Neural progenitor cell (in vitro differentiated cells): ENCODE results near the gene CHRNA4. TPM values are rescaled to one million over a fixed set of nuclear protein-coding genes. Genes with fewer than 3 reads are reported as not detected.
A peak's percentile ranks its signal among the peaks of the same experiment; 100 is the strongest.
"Not testable (repeated sequence)": the region's sequence is repeated elsewhere in the genome, so short reads cannot be mapped to it uniquely, and the experiment has no call there.

Source experiments
- DNase-seq: peaks from one replicate; pipeline ENCODE4 v3.0.0-alpha.2; 2016; ENCODE audit warnings: low spot score
- H2AFZ ChIP-seq: fragments of 200-600 bp; sonication (generic); replicated peaks from 2 replicates; pipeline ENCODE4 v1.6.1; 2016; ENCODE audit warnings: antibody characterized with exemption
- H3F3A ChIP-seq: fragments of 200-600 bp; sonication (generic); 2 replicates; pipeline ENCODE4 v1.6.1; 2016; ENCODE audit warnings: antibody characterized with exemption, low read depth
- H3K27ac ChIP-seq: fragments of 200-600 bp; sonication (generic); 2 replicates; pipeline ENCODE4 v1.5.1; 2016; ENCODE audit warnings: mild to moderate bottlenecking
- H3K27me3 ChIP-seq: fragments of 200-600 bp; sonication (generic); 2 replicates; pipeline ENCODE4 v1.6.1; 2016; ENCODE audit warnings: mild to moderate bottlenecking, moderate library complexity
- H3K36me3 ChIP-seq: fragments of 200-600 bp; sonication (generic); 2 replicates; pipeline ENCODE4 v1.5.1; 2016
- H3K4me1 ChIP-seq: fragments of 200-600 bp; sonication (generic); 2 replicates; pipeline ENCODE4 v1.6.1; 2016; ENCODE audit warnings: mixed run types
- H3K4me2 ChIP-seq: fragments of 200-600 bp; sonication (generic); 2 replicates; pipeline ENCODE4 v1.6.1; 2016
- H3K4me3 ChIP-seq: fragments of 200-600 bp; sonication (generic); 2 replicates; pipeline ENCODE4 v1.5.1; 2016
- H3K79me2 ChIP-seq: fragments of 200-600 bp; sonication (generic); 2 replicates; pipeline ENCODE4 v1.6.1; 2016; ENCODE audit warnings: low read depth
- H3K9ac ChIP-seq: fragments of 200-600 bp; sonication (generic); 2 replicates; pipeline ENCODE4 v1.6.1; 2016
- H3K9me3 ChIP-seq: fragments of 200-600 bp; sonication (generic); 2 replicates; pipeline ENCODE4 v1.5.1; 2016; ENCODE audit warnings: low read depth
- H4K20me1 ChIP-seq: fragments of 200-600 bp; sonication (generic); 2 replicates; pipeline ENCODE4 v1.6.1; 2016; ENCODE audit warnings: low read depth
- H3K27ac Mint-ChIP-seq: 3 replicates; pipeline ENCODE4 v1.8.0; 2021; ENCODE audit warnings: mixed read lengths
- H3K27me3 Mint-ChIP-seq: 2 replicates; pipeline ENCODE4 v1.8.0; 2022; ENCODE audit warnings: low read depth, mild to moderate bottlenecking, inconsistent platforms, moderate library complexity, mixed read lengths; ENCODE audit not compliant: insufficient read depth
- H3K36me3 Mint-ChIP-seq: 3 replicates; pipeline ENCODE4 v1.8.0; 2021; ENCODE audit warnings: mixed read lengths
- H3K4me1 Mint-ChIP-seq: 3 replicates; pipeline ENCODE4 v1.8.0; 2021; ENCODE audit warnings: mixed read lengths
- H3K4me3 Mint-ChIP-seq: 3 replicates; pipeline ENCODE4 v1.8.0; 2021; ENCODE audit warnings: mild to moderate bottlenecking, moderate library complexity, mixed read lengths
- H3K9me3 Mint-ChIP-seq: 3 replicates; pipeline ENCODE4 v1.8.0; 2020; ENCODE audit warnings: mixed read lengths
- CTCF ChIP-seq: fragments of 200-600 bp; sonication (generic); IDR thresholded peaks from 2 replicates; pipeline ENCODE4 v1.5.1; 2017; ENCODE audit warnings: antibody characterized with exemption, mild to moderate bottlenecking
- EZH2 ChIP-seq: fragments of 200-600 bp; sonication (generic); IDR thresholded peaks from 2 replicates; pipeline ENCODE4 v1.6.1; 2017; ENCODE audit warnings: antibody characterized with exemption, mild to moderate bottlenecking, moderate library complexity
- EZH2phosphoT487 ChIP-seq: fragments of 200-600 bp; sonication (generic); IDR thresholded peaks from 2 replicates; pipeline ENCODE4 v1.6.1; 2017; ENCODE audit warnings: antibody characterized with exemption
- total RNA-seq: library from RNA; depleted of rRNA; stranded (reverse); fragments of >200 nt; gene quantifications from 2 replicates; pipeline ENCODE4 v1.2.3, GENCODE V29; 2015; ENCODE audit warnings: low replicate concordance

CHRNA4 gene
- total RNA-seq, 1 donor from 2014 or later, result not detected

DNA sequence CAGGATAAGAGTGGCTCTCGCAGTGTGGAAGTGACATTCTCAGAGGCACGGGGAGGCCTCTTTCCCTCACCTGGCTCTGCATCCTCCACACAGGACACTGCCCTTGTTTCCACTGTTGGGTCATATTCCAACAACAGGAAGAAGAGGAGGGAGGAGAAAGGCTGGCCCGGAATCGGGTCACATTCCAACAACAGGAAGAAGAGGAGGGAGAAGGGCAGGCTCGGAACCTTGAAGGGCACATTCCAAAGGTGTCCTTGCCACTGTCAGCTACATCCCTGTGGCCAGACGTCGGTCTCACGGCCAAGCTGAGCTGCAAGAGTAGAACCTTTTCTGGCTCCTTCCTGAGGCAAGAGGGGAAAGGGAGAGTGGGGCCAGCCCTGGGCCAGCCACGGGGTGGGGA is 25.4 kb downstream of the CHRNA4 start:
- Histone ChIP-seq H3K9me3 (no peaks in the 10 kb centered on the region), H3F3A (no peaks in the 10 kb centered on the region), H3K79me2 (no peaks in the 10 kb centered on the region), H3K27me3 (peaks cover 23% of the 10 kb centered on the region), H2AFZ (no peak overlapping the region), H3K4me3 (no peak overlapping the region), H3K9ac (no peak overlapping the region), H3K4me2 (no peak overlapping the region), H3K4me1 (no peaks in the 10 kb centered on the region), H3K27ac (no peak overlapping the region), H4K20me1 (no peaks in the 10 kb centered on the region), H3K36me3 (no peaks in the 10 kb centered on the region)
- peaks cover 7% of the 10 kb centered on the region for H3K36me3 Mint-ChIP-seq
- peaks cover 19% of the 10 kb centered on the region for H3K4me1 Mint-ChIP-seq
- TF ChIP-seq EZH2 (no peak), CTCF (no peak), EZH2phosphoT487 (no peak)
- peaks cover 6% of the 10 kb centered on the region for H3K27me3 Mint-ChIP-seq
- DNase-seq, result no peak
- no peak overlapping the region for H3K4me3 Mint-ChIP-seq
- peak overlapping the region; percentile 90 for H3K27ac Mint-ChIP-seq
- peaks cover 8% of the 10 kb centered on the region for H3K9me3 Mint-ChIP-seq

DNA sequence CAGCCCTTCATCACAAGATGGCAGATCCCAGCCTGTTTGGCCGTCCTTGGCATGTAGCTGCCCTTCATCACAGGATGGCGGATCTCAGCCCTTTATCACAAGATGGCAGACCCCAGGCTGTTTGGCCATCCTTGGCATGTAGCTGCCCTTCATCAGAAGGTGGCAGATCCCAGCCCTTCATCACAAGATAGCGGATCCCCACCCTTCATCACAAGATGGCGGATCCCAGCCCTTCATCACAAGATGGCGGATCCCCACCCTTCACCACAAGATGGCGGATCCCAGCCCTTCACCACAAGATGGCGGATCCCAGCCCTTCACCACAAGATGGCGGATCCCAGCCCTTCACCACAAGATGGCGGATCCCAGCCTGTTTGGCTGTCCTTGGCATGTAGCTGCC is 26.1 kb downstream of the CHRNA4 start:
- H3K4me1 Mint-ChIP-seq, result peaks cover 21% of the 10 kb centered on the region

DNA sequence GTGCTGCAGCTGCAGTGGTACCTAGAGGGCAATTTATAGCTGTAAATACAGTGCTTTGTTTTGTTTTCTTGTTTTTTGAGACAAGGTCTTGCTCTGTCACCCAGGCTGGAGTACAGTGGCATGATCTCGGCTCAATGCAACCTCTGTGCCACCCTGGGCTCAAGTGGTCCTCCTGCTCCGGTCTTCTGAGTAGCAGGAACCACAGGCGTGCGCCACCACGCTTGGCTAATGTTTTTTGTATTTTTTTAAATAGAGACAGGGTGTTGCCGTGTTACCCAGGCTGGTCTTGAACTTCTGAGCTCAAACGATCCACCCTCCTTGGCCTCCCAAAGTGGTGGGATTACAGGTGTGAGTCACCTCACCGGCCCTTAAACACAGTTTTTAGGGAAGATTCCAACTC is 26.8 kb downstream of the CHRNA4 start:
- Mint-ChIP-seq H3K36me3 (peaks cover 7% of the 10 kb centered on the region), H3K4me1 (peaks cover 21% of the 10 kb centered on the region), H3K4me3 (no peak overlapping the region), H3K27ac (peak overlapping the region; percentile 35), H3K9me3 (peaks cover 8% of the 10 kb centered on the region), H3K27me3 (peaks cover 6% of the 10 kb centered on the region)
- no peak overlapping the region for H3K9ac ChIP-seq
- no peak overlapping the region for H3K27ac ChIP-seq
- H3K4me3 ChIP-seq, result no peak overlapping the region
- no peak overlapping the region for H3K4me2 ChIP-seq
- TF ChIP-seq EZH2 (no peak), CTCF (no peak), EZH2phosphoT487 (no peak)
- H3K36me3 ChIP-seq, result no peaks in the 10 kb centered on the region
- H4K20me1 ChIP-seq, result no peaks in the 10 kb centered on the region
- H3F3A ChIP-seq, result no peaks in the 10 kb centered on the region
- H3K9me3 ChIP-seq, result no peaks in the 10 kb centered on the region
- no peak overlapping the region for H2AFZ ChIP-seq
- peaks cover 23% of the 10 kb centered on the region for H3K27me3 ChIP-seq
- no peaks in the 10 kb centered on the region for H3K79me2 ChIP-seq
- H3K4me1 ChIP-seq, result no peaks in the 10 kb centered on the region
- DNase-seq, result no peak

More for the DNA sequence above, 26.1 kb downstream of the CHRNA4 start:
- H3K9me3 Mint-ChIP-seq, H3K27ac Mint-ChIP-seq, H3F3A ChIP-seq, H3K27ac ChIP-seq, H4K20me1 ChIP-seq, H3K27me3 Mint-ChIP-seq, H3K79me2 ChIP-seq, H3K36me3 ChIP-seq, H3K4me3 Mint-ChIP-seq, H3K36me3 Mint-ChIP-seq, DNase-seq, H3K4me3 ChIP-seq, H3K4me2 ChIP-seq, H3K4me1 ChIP-seq, H3K9ac ChIP-seq, H2AFZ ChIP-seq, H3K9me3 ChIP-seq: not testable (repeated sequence)
- peaks cover 23% of the 10 kb centered on the region for H3K27me3 ChIP-seq

DNA sequence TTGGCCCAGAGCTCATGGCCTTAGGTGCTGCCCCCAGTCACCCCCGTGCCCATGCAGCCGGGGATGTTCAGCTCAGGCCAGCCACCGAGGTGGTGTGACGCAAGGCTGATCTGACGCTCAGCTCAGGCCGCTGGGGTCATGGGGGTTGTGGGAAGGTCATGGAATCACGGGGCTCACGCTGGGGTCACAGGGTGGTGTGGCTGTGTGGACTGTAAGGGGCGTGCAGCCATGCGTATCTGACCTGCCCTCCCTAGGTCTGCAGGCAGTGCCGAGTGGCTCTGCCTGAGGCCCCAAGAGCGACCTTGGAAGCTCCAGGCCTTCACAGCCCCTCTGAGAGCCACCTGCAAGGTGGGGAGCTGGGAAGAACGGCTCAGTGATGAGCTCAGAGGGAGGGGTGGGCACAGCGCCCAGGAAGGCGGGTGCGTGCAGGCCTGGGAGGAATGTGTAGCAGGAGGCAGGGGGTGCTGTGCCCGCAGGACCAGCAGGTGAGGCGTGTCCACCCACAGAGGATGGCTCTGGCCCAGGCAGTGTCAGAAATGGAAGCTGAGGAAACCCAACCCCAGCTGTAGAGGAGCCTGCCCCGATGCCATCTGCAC is 27.8 kb downstream of the CHRNA4 start:
- no peak overlapping the region for H3K4me3 ChIP-seq
- peaks cover 8% of the 10 kb centered on the region for H3K9me3 Mint-ChIP-seq
- H3K27ac ChIP-seq, result no peak overlapping the region
- H3K4me1 ChIP-seq, result no peaks in the 10 kb centered on the region
- peaks cover 6% of the 10 kb centered on the region for H3K27me3 Mint-ChIP-seq
- H3K4me1 Mint-ChIP-seq, result peaks cover 20% of the 10 kb centered on the region
- H3K27ac Mint-ChIP-seq, result peak overlapping the region; percentile 16
- no peak for DNase-seq
- no peaks in the 10 kb centered on the region for H3K79me2 ChIP-seq
- H3K27me3 ChIP-seq, result peaks cover 16% of the 10 kb centered on the region
- H2AFZ ChIP-seq, result no peak overlapping the region
- H3F3A ChIP-seq, result no peaks in the 10 kb centered on the region
- no peaks in the 10 kb centered on the region for H3K9me3 ChIP-seq
- H3K36me3 Mint-ChIP-seq, result peaks cover 7% of the 10 kb centered on the region
- H3K36me3 ChIP-seq, result no peaks in the 10 kb centered on the region
- no peak for TF ChIP-seq EZH2phosphoT487
- no peak for TF ChIP-seq CTCF
- no peak for TF ChIP-seq EZH2
- H4K20me1 ChIP-seq, result no peaks in the 10 kb centered on the region
- no peak overlapping the region for H3K4me3 Mint-ChIP-seq
- H3K9ac ChIP-seq, result no peak overlapping the region
- no peak overlapping the region for H3K4me2 ChIP-seq
